Astrocyte (in vitro differentiated cells and primary cell): ENCODE measurements around the gene MIEF2. TPM values are rescaled to one million over a fixed set of nuclear protein-coding genes. Genes with fewer than 3 reads are reported as not detected.

Experiments used
- DNase-seq: peaks from one replicate; pipeline ENCODE4 v3.0.0-alpha.2; 2010; ENCODE audit warnings: low read depth
- FAIRE-seq: peaks from 2 replicates; lab custom pipeline; 2011; peaks lifted over from hg19 to GRCh38; lab: Jason Lieb, UNC
- H2AFZ ChIP-seq: 2 replicates; pipeline ENCODE4 v1.6.0; 2012; ENCODE audit warnings: low read depth, low read length, inconsistent platforms
- H3K27ac ChIP-seq: 2 replicates; pipeline ENCODE4 v1.5.1; 2011; ENCODE audit warnings: low read depth, low read length, inconsistent platforms
- H3K27me3 ChIP-seq: 2 replicates; pipeline ENCODE4 v1.6.0; 2011; ENCODE audit warnings: low read length, inconsistent platforms; ENCODE audit not compliant: insufficient read depth
- H3K36me3 ChIP-seq: 2 replicates; pipeline ENCODE4 v1.5.1; 2011; ENCODE audit warnings: low read length, inconsistent platforms; ENCODE audit not compliant: insufficient read depth
- H3K4me1 ChIP-seq: 2 replicates; pipeline ENCODE4 v1.5.1; 2011; ENCODE audit warnings: low read length, inconsistent platforms; ENCODE audit not compliant: insufficient read depth
- H3K4me2 ChIP-seq: 2 replicates; pipeline ENCODE4 v1.6.0; 2012; ENCODE audit warnings: low read length, inconsistent platforms
- H3K4me3 ChIP-seq: 2 replicates; pipeline ENCODE4 v1.5.1; 2011; ENCODE audit warnings: low read depth, mild to moderate bottlenecking, low read length, inconsistent platforms; ENCODE audit not compliant: insufficient read depth
- H3K79me2 ChIP-seq: 2 replicates; pipeline ENCODE4 v1.6.0; 2012; ENCODE audit warnings: mild to moderate bottlenecking, low read length, inconsistent platforms; ENCODE audit not compliant: insufficient read depth
- H3K9ac ChIP-seq: 2 replicates; pipeline ENCODE4 v1.6.0; 2012; ENCODE audit warnings: mild to moderate bottlenecking, low read length, inconsistent platforms
- H3K9me3 ChIP-seq: 2 replicates; pipeline ENCODE4 v1.5.1; 2012; ENCODE audit warnings: low read depth, mild to moderate bottlenecking, low read length, inconsistent platforms; ENCODE audit not compliant: insufficient read depth
- H4K20me1 ChIP-seq: 2 replicates; pipeline ENCODE4 v1.6.0; 2012; ENCODE audit warnings: low read length, inconsistent platforms; ENCODE audit not compliant: insufficient read depth
- H3K27ac Mint-ChIP-seq: one replicate; pipeline ENCODE4 v1.8.0; 2021; ENCODE audit warnings: mild to moderate bottlenecking, mixed read lengths; ENCODE audit not compliant: unreplicated experiment
- H3K27me3 Mint-ChIP-seq: one replicate; pipeline ENCODE4 v1.8.0; 2021; ENCODE audit warnings: low read depth, mixed read lengths; ENCODE audit not compliant: unreplicated experiment
- H3K36me3 Mint-ChIP-seq: one replicate; pipeline ENCODE4 v1.8.0; 2021; ENCODE audit warnings: low read depth, mixed read lengths; ENCODE audit not compliant: unreplicated experiment
- H3K4me1 Mint-ChIP-seq: one replicate; pipeline ENCODE4 v1.8.0; 2021; ENCODE audit warnings: low read depth, mixed read lengths; ENCODE audit not compliant: unreplicated experiment
- H3K4me3 Mint-ChIP-seq: one replicate; pipeline ENCODE4 v1.8.0; 2021; ENCODE audit warnings: mild to moderate bottlenecking, moderate library complexity, mixed read lengths; ENCODE audit not compliant: unreplicated experiment
- H3K9me3 Mint-ChIP-seq: one replicate; pipeline ENCODE4 v1.8.0; 2021; ENCODE audit warnings: mild to moderate bottlenecking, mixed read lengths; ENCODE audit not compliant: unreplicated experiment
- CTCF ChIP-seq: IDR thresholded peaks from 2 replicates; pipeline ENCODE4 v1.5.1; 2011; ENCODE audit warnings: low read depth, mild to moderate bottlenecking, inconsistent platforms, low read length, moderate library complexity; ENCODE audit not compliant: insufficient read depth
- EZH2 ChIP-seq: IDR thresholded peaks from 2 replicates; pipeline ENCODE4 v1.6.1; 2012; ENCODE audit warnings: mild to moderate bottlenecking, low read length, inconsistent platforms; ENCODE audit not compliant: insufficient read depth
- total RNA-seq: library from RNA; stranded (reverse); gene quantifications from 2 replicates; pipeline ENCODE4 v1.2.1, GENCODE V29; 2021

Gene MIEF2
- total RNA-seq, 1 donor from 2014 or later: 14.1 TPM

- H3K9ac ChIP-seq: no peak overlapping the region
- Mint-ChIP-seq H3K27me3 (no peaks in the 10 kb centered on the region), H3K9me3 (no peaks in the 10 kb centered on the region), H3K4me3 (no peak overlapping the region), H3K36me3 (peaks cover 20% of the 10 kb centered on the region), H3K27ac (no peak overlapping the region), H3K4me1 (peaks cover 4% of the 10 kb centered on the region)
- H4K20me1 ChIP-seq: peaks cover 22% of the 10 kb centered on the region
- H3K4me2 ChIP-seq: no peak overlapping the region
- peaks cover 4% of the 10 kb centered on the region for H3K79me2 ChIP-seq
- no peak for TF ChIP-seq CTCF
- no peak overlapping the region for H3K27ac ChIP-seq
- peaks cover 3% of the 10 kb centered on the region for H3K4me1 ChIP-seq
- no peak for FAIRE-seq
- H2AFZ ChIP-seq: no peak overlapping the region
- H3K4me3 ChIP-seq: no peak overlapping the region
- no peaks in the 10 kb centered on the region for H3K9me3 ChIP-seq
- no peak for DNase-seq
- no peaks in the 10 kb centered on the region for H3K27me3 ChIP-seq
- peaks cover 52% of the 10 kb centered on the region for H3K36me3 ChIP-seq
These were observed 16.6 kb downstream of the MIEF2 start for GRCh38 chr17:18277076-18277475.

DNA sequence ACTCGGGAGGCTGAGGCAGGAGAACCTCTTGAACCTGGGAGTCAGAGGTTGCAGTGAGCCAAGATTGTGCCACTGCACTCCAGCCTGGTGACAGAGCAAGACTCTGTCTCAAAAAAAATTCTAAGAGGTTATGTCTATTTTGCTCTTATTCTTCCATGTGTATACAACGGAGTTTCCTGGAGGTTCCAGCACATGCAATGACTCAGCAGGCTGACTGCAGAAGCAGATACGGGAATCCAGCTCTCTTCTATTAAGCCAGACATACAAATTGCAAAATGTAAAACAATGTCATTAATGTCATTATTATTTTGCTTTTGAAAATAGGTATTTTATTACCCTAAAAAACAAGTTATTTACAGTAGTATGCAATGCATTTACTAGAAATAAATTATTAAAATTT is 18.4 kb downstream of the MIEF2 start:
- Histone ChIP-seq H2AFZ (no peak overlapping the region), H4K20me1 (peaks cover 30% of the 10 kb centered on the region), H3K79me2 (peaks cover 4% of the 10 kb centered on the region), H3K4me2 (no peak overlapping the region), H3K9me3 (no peaks in the 10 kb centered on the region), H3K4me3 (no peak overlapping the region), H3K27me3 (no peaks in the 10 kb centered on the region), H3K27ac (no peak overlapping the region), H3K9ac (no peak overlapping the region), H3K36me3 (peaks cover 55% of the 10 kb centered on the region), H3K4me1 (peaks cover 3% of the 10 kb centered on the region)
- Mint-ChIP-seq H3K4me3 (no peak overlapping the region), H3K36me3 (peaks cover 24% of the 10 kb centered on the region), H3K9me3 (no peaks in the 10 kb centered on the region), H3K4me1 (peaks cover 4% of the 10 kb centered on the region), H3K27me3 (no peaks in the 10 kb centered on the region), H3K27ac (no peak overlapping the region)
- FAIRE-seq (no peak), DNase-seq (peak; percentile 37)
- TF ChIP-seq CTCF: no peak
- TF ChIP-seq EZH2: no peak

DNA sequence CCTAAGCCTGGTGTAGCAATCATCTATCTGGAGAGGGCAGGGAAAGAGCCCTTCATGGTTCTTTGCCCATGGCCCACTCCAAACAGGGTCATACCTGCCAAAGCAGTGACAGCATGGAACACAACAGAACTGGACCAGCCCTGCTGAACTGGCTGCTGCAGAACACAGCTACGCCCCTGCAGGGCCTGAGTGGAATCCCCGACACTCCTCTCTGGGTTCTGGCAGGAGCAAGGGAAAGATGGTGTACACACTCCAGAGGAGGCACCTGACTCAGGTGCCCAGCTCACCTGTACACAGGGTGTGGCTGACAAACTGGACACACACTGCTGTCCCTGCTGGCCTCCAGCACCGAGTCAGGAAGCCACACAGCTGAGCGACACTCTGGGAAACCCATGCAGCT is 19.8 kb downstream of the MIEF2 start:
- no peaks in the 10 kb centered on the region for H3K9me3 Mint-ChIP-seq

More for the DNA sequence above, 19.8 kb downstream of the MIEF2 start:
- FAIRE-seq: no peak
- Mint-ChIP-seq H3K36me3 (peaks cover 30% of the 10 kb centered on the region), H3K4me3 (no peak overlapping the region), H3K4me1 (peaks cover 4% of the 10 kb centered on the region), H3K27me3 (no peaks in the 10 kb centered on the region), H3K27ac (no peak overlapping the region)
- Histone ChIP-seq H3K27ac (no peak overlapping the region), H3K27me3 (no peaks in the 10 kb centered on the region), H3K9me3 (no peaks in the 10 kb centered on the region), H2AFZ (no peak overlapping the region), H3K4me3 (no peak overlapping the region), H3K4me1 (peaks cover 3% of the 10 kb centered on the region), H3K9ac (no peak overlapping the region), H3K79me2 (peaks cover 4% of the 10 kb centered on the region), H3K4me2 (no peak overlapping the region), H4K20me1 (peaks cover 27% of the 10 kb centered on the region), H3K36me3 (peaks cover 54% of the 10 kb centered on the region)
- TF ChIP-seq CTCF: no peak
- no peak for TF ChIP-seq EZH2
- DNase-seq: no peak
